Stimulated activated CD8-positive, alpha-beta memory T cell treated with anti-CD3 and anti-CD28 coated beads, Interleukin-4, amount 100 ng/mL, for 48 hours (primary cell): ENCODE measurements around the gene HIRA.
A peak's percentile ranks its signal among the peaks of the same experiment; 100 is the strongest.
"Not testable (repeated sequence)": the region's sequence is repeated elsewhere in the genome, so short reads cannot be mapped to it uniquely, and the experiment has no call there.

Experiments used
- DNase-seq: peaks from one replicate; pipeline ENCODE4 v3.0.0-alpha.2; 2020

The HIRA gene

GRCh38 chr22:19323420-19323819, 108.1 kb downstream of the HIRA start:
- not testable (repeated sequence) for DNase-seq

DNA sequence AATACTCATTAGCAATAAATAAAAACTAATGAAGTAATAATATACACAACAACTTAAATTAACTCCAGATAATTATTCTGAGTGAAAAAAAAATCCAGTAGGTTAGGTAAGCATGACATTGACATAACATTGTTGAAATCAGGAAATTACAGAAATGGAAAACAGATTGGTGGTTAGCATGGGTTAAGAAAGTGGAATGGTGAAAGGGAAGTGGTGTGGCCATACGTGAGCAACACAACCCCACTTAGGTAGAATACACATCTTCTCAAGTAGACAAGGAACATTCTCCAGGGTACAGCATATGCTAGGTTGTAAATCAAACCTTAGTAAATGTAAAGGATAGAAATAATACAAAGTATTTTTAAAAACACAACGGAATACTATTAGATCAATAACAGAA, 109.8 kb downstream of the HIRA start:
- no peak for DNase-seq

GRCh38 chr22:19320136-19320535, 111.4 kb downstream of the HIRA start:
- not testable (repeated sequence) for DNase-seq

GRCh38 chr22:19319281-19319680, 112.3 kb downstream of the HIRA start:
- DNase-seq: no peak

DNA sequence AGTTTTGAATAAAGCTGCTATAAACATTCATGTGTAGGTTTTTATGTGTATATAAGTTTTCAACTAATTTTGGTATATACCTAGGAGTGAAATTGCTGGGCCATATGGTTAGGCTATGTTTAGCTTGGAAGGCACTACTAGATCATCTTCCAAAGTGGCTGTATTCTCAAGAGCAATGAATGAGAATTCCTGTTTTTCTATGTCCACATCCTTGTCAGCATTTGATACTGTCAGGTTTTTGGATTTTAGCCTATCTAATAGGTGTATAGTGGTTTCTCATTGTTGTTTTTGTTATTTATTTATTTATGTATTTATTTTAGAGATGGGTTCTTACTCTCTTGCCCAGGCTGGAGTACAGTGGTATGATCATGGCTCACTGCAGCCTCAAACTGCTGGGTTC, 113.7 kb downstream of the HIRA start:
- no peak for DNase-seq

DNA sequence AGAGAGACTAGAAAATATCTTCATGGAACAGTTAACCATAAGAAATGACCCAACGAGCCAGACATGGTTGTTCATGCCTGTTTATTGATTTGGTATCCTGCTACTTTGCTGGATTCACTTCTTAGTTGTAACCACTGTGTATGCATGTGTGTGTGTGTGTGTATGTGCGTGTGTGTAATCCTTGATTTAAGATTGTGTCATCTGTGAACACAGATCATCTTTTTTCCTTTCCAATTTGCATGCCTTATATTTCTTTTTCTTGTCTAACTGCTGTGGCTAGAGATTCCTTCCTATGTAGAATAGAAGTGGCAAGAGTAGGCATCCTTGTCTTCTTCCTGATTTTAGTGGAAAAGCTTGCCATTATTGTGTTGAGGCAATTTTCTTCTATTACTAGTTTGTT, 123.7 kb downstream of the HIRA start:
- DNase-seq: no peak

- DNase-seq: not testable (repeated sequence)
Measured at GRCh38 chr22:19306535-19306934, 125.0 kb downstream of the HIRA start.

- no peak for DNase-seq
Measured at GRCh38 chr22:19304547-19304946, 127.0 kb downstream of the HIRA start.

DNA sequence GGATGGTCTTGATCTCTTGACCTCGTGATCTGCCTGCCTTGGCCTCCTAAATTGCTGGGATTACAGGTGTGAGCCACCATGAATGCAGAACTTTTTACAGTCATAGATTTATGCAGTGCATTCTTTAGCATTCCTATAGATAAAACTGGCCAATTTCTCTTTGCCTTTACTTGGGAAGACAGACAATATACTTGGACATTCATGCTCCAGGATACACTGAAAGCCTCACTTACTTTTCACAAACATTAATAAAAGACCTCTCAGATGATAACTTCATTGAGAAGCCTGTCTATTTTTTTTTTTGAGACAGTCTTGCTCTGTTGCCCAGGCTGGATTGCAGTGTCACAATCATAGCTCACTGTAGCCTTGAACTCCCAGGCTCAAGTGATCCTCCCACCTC, 127.7 kb downstream of the HIRA start:
- no peak for DNase-seq

GRCh38 chr22:19295733-19296132, 135.8 kb downstream of the HIRA start:
- DNase-seq: no peak

- no peak for DNase-seq
Measured at GRCh38 chr22:19292458-19293230, 138.9 kb downstream of the HIRA start.

- peak; percentile 81 for DNase-seq
Measured at GRCh38 chr22:19291580-19292457, 139.7 kb downstream of the HIRA start, which contains the start of gene CLTCL1. Gene CLTCL1, minus strand, starts transcription at chr22:19291719. Its CDS starts 78 bp downstream, at chr22:19291641.

DNA sequence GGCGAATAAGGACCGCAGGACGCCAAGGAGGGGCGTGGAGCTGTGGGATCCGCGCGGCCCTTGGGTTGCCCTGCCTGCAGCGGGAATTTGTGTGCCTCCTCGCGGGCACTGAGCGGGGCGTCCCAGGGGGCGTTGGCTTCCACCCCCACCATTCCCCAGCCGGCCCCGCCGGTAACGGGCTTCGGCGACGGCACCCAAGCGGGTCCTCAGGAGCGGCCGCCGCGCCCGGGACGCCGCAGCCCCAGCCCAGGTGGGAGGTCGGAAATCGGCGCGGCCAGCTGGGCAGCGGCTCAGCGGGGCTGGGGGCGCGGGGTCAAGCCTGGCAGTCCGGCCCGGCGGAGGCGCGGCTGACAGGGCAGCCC, 140.3 kb downstream of the HIRA start:
- peak; percentile 47 for DNase-seq

DNA sequence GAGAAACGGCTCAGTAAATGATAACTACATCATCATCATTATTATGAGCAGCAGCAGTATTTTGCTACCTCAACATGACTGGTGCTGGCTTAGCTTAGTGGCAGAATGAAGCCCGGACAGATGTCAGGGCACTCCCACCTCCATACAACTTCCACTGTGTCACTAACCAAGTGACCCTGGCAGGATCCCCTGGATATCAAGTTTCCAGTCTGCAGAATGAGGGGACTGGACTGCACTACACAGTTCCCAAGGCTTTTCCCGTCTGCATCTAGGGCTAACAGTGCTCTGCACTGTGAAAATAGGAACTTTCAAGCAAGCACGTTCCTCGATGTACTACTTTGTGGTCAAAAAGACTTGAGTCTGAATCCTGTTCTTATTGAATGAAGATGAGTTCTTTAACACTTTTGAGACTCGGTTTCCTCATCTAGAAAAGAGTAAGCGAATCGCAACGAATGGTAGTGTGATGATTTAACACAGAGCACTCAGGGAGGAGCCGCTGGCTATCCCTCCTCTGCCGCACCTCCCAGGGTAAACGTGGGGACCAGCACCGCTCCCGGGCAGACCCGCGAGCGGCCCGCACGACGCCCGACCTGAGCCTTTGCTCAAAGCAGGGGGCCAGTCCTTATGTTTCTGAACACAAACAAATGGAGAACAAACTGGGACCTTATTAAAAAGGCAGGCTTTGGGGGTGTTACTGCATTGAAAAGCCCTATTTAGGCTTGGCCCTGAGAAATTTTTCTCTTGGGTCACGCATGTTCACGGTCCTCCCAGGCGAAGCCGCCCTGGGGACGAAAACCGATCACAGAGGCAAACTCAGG, 140.9 kb downstream of the HIRA start:
- peak; percentile 25 for DNase-seq

DNA sequence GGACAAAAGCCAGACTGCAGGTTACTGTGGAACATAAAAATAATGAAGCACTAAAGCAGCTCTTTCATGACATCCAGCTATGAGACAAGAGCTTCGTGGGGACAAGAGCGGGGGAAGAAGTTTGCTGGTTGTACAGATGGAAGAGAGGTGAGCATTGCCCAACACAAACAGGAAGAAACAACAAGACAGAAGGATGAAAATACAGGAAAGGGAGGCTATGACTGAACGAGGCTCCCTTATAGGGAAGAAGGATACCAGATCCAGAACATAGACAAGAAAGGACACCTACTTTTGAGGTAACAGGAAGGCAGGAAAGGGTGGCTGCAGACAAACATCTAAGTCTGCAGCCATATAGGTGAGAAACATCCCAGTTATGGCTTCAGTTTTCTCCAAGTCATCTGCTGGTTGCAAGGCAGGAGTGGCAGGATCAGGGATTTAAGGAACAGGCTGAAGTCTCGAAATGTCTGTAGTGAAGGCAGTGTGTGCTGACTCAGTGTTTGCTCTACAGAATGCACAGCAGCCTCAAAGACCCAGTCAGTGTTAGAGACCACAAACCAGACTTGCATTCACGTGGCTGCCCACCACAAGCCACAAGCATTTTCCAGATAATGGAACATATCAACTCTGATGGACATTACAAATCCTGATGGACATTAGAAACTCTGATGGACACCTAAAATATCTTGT, 141.9 kb downstream of the HIRA start:
- peak; percentile 44 for DNase-seq

GRCh38 chr22:19287889-19288288, 143.6 kb downstream of the HIRA start:
- DNase-seq: no peak

DNA sequence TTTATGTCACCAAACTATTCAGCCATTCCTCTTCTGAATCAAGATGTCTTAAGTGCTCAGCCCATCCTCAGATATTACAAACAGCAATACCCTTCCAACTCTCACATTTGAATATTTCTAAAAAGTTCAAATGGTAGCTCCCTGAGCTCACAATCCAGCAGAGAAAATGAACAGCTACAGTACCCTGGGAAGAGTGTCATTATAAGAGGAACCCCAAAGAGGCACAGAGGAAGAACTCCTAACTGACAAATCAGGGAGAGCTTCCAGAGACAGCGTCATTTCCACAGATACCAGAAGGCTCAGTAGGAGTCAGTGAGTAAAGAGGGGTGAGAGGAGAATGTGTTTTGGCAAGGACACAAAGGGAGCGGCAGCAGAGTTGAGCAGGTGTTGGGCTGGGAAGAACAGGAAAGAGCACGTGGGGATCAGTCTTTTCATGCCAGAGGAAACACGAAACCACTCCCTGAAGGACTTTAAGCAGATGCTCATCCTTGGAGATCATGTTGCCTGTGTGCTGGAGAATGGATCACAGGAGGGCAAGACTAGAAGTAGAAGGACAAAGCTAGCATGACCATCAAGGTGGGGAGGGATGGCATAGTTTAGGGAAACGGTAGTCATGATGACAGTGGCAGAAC, 144.3 kb downstream of the HIRA start:
- DNase-seq: no peak

GRCh38 chr22:19285831-19286230, 145.7 kb downstream of the HIRA start:
- no peak for DNase-seq
